ENCODE results near the gene STYXL2. TPM values are rescaled to one million over a fixed set of nuclear protein-coding genes. Genes with fewer than 3 reads are reported as not detected.

STYXL2 gene
- total and polyA plus RNA-seq, 3 experiments from 2014 or later = not detected

DNA sequence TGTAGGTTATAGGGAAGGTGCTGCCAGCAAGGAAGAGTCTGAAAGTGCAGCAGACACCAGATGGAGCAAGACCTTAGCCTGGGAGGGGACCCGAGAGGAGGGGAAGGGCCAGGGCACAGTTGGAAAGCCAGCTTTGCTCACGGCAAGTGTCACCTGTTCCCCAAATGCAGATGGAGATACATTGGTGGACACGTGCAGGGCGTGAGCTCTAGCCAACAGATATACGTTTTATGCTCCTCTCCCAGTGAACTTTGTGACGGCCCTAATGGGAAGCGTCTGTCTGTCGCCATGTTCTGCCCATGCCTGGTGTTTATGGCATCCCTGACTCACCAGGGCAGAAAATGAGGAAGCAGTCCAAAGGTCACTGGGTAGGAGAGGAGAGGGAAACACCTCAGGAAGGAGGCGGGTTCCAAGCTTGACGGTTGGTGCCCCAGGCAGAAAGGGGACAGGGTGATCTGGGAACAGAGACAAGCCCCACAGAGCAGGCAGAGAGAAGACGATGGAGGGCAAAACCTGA is 11.3 kb upstream of the STYXL2 start:
- ChIA-PET CTCF (interaction anchor here (0.7 to 3.3 kb wide), 2 partner anchors 24 to 25 kb away, joined by 3 to 13 read pairs; no protein-coding TSS in a partner anchor), POLR2A (no interaction called here)
- no peak overlapping the region for H3K4me3 ChIP-seq (ENCODE audit: low read length)
- H3K27me3 Mint-ChIP-seq = peaks cover 5 to 17% of the 10 kb centered on the region in 2 donors
- no peak for DNase-seq
- peaks cover 17% of the 10 kb centered on the region for H3K4me1 ChIP-seq (ENCODE audit: insufficient read depth, low read length)
- no peaks in the 10 kb centered on the region for H3K27me3 ChIP-seq (ENCODE audit: insufficient read depth, low read length, poor library complexity, severe bottlenecking)
- no peak overlapping the region for H3K27ac Mint-ChIP-seq
- no peak overlapping the region for H3K27ac ChIP-seq (ENCODE audit: low read depth, low read length)
- H3K36me3 Mint-ChIP-seq = peaks cover 0 to 3% (median 3%) of the 10 kb centered on the region in 3 donors
- peaks cover 10 to 17% (median 14%) of the 10 kb centered on the region in 3 donors for H3K4me1 Mint-ChIP-seq
- no peaks in the 10 kb centered on the region for H3K9me3 ChIP-seq (ENCODE audit: low read length)
- H3K36me3 ChIP-seq (ENCODE audit: insufficient read depth, low read length) = no peaks in the 10 kb centered on the region
- H3K4me3 Mint-ChIP-seq = no peak overlapping the region
- no peaks in the 10 kb centered on the region for H3K9me3 Mint-ChIP-seq

DNA sequence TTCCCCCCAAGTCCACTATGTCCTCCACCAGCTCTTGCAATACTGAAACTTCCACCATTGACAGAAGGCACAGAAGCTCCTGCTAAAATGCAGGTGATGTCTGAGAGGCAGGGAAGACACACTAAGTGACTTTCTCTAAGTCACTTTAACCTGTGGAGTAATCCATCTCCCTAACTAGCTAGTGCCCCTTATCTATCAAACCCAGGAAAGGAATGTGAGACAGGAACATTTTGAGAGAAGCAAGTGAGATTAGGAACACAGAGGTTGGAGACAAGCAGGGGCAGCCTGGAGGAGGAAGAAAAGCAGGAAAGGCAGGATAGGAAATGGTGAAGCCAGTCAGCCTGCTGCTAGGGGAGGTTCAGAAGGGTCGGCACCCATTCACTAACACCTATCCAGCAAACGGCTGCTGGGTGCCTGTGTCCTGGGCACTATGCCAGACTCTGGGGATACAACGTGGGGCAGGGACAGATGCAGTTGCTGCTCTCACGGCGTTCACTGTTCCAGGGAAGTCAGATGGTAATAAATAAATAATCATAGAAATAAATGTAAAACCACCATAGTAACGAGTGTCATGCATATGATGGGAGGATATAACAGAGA is 10.7 kb upstream of the STYXL2 start:
- ChIA-PET POLR2A (no interaction called here), CTCF (interaction anchor here (1.5 to 3.3 kb wide), 2 partner anchors 24 to 43 kb away, joined by 3 to 13 read pairs; no protein-coding TSS in a partner anchor)
- Histone ChIP-seq H3K4me1 (ENCODE audit: insufficient read depth, low read length) (peaks cover 16% of the 10 kb centered on the region), H3K27ac (ENCODE audit: low read depth, low read length) (no peak overlapping the region), H3K36me3 (ENCODE audit: insufficient read depth, low read length) (no peaks in the 10 kb centered on the region), H3K4me3 (ENCODE audit: low read length) (no peak overlapping the region), H3K9me3 (ENCODE audit: low read length) (no peaks in the 10 kb centered on the region), H3K27me3 (ENCODE audit: insufficient read depth, low read length, poor library complexity, severe bottlenecking) (no peaks in the 10 kb centered on the region)
- no peak overlapping the region for H3K4me3 Mint-ChIP-seq
- peaks cover 5 to 17% of the 10 kb centered on the region in 2 donors for H3K27me3 Mint-ChIP-seq
- no peak overlapping the region for H3K27ac Mint-ChIP-seq
- peaks cover 5 to 16% (median 8%) of the 10 kb centered on the region in 3 donors for H3K4me1 Mint-ChIP-seq
- peaks cover 0 to 3% (median 3%) of the 10 kb centered on the region in 3 donors for H3K36me3 Mint-ChIP-seq
- no peaks in the 10 kb centered on the region for H3K9me3 Mint-ChIP-seq
- no peak for DNase-seq

DNA sequence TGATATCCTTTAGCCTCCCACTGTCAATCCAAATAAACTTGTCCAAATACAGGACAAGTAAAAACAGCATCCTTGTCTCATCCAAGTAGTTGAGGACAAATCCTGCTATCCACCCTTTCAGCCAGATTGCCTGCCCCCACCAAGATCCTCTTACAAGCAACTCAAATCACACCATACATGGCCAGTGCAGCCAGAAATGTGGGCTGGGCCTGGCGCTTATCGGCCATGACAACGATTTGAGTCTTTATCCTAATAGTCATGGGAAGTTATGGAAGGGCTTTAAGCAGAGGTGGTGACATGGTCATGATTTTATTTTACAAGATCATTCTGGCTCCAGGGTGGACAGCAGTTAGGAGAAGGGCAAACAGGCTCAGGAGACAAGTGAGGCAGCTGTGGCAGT is 10.0 kb upstream of the STYXL2 start:
- H3K4me3 Mint-ChIP-seq = no peak overlapping the region
- H3K36me3 Mint-ChIP-seq = peaks cover 0 to 3% (median 3%) of the 10 kb centered on the region in 3 donors
- Histone ChIP-seq H3K27me3 (ENCODE audit: insufficient read depth, low read length, poor library complexity, severe bottlenecking) (no peaks in the 10 kb centered on the region), H3K36me3 (ENCODE audit: insufficient read depth, low read length) (no peaks in the 10 kb centered on the region), H3K9me3 (ENCODE audit: low read length) (no peaks in the 10 kb centered on the region), H3K27ac (ENCODE audit: low read depth, low read length) (no peak overlapping the region), H3K4me3 (ENCODE audit: low read length) (no peak overlapping the region), H3K4me1 (ENCODE audit: insufficient read depth, low read length) (peaks cover 21% of the 10 kb centered on the region)
- H3K27me3 Mint-ChIP-seq = peaks cover 5 to 17% of the 10 kb centered on the region in 2 donors
- ChIA-PET CTCF (interaction anchor here (1.5 to 3.3 kb wide), 2 partner anchors 25 to 43 kb away, joined by 3 to 13 read pairs; no protein-coding TSS in a partner anchor), POLR2A (no interaction called here)
- DNase-seq = no peak
- peaks cover 2 to 18% (median 6%) of the 10 kb centered on the region in 3 donors for H3K4me1 Mint-ChIP-seq
- no peaks in the 10 kb centered on the region for H3K9me3 Mint-ChIP-seq
- H3K27ac Mint-ChIP-seq = no peak overlapping the region

DNA sequence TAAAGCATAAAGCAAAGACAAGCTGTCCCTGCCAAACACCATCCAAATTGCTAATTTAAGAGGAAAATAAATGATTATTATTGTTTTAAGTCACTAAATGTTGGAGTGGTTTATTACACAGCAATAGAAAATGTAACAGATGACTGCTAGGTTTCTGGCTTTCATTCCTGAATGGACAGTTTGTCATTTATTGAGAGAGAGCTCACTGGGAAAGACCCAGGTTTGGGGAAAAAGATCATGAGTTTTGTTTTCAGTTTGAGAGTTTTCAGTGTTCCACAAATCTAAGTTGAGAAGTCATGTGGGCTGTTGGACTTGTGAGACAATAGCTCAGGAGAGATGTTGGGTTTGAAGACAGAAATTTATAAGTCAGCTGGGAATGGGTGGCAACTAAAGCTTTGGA is 9.1 kb upstream of the STYXL2 start:
- peaks cover 11 to 27% (median 14%) of the 10 kb centered on the region in 3 donors for H3K4me1 Mint-ChIP-seq
- Histone ChIP-seq H3K9me3 (ENCODE audit: low read length) (no peaks in the 10 kb centered on the region), H3K4me1 (ENCODE audit: insufficient read depth, low read length) (peaks cover 30% of the 10 kb centered on the region), H3K36me3 (ENCODE audit: insufficient read depth, low read length) (no peaks in the 10 kb centered on the region), H3K27ac (ENCODE audit: low read depth, low read length) (no peak overlapping the region), H3K27me3 (ENCODE audit: insufficient read depth, low read length, poor library complexity, severe bottlenecking) (no peaks in the 10 kb centered on the region), H3K4me3 (ENCODE audit: low read length) (no peak overlapping the region)
- CTCF ChIA-PET = interaction anchor here (1.5 to 3.3 kb wide), 2 partner anchors 26 to 42 kb away, joined by 3 to 13 read pairs; no protein-coding TSS in a partner anchor
- H3K4me3 Mint-ChIP-seq = no peak overlapping the region
- peaks cover 5 to 17% of the 10 kb centered on the region in 2 donors for H3K27me3 Mint-ChIP-seq
- no peak overlapping the region for H3K27ac Mint-ChIP-seq
- POLR2A ChIA-PET = no interaction called here
- no peak for DNase-seq
- no peaks in the 10 kb centered on the region for H3K9me3 Mint-ChIP-seq
- H3K36me3 Mint-ChIP-seq = peaks cover 0 to 3% (median 3%) of the 10 kb centered on the region in 3 donors

DNA sequence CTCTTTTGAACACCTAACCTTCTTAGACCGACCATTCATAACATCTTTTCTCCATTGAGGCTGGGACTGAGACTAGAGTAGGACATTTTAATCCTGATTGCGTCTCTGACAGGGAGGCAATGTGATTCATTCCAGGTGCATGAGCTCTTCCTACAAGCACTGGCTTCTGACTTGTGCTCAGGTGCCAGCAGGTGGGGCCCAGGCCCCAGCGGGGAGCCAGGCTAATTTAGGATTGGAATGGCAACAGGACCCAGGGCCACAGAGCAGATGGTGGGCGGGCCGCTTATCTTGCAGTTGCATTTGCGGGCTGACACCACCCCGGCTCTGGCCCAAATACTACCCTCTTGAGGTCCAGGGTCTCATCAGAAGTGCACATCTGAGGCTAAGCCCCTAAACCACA is 7.8 kb upstream of the STYXL2 start:
- POLR2A ChIA-PET = no interaction called here
- peaks cover 42% of the 10 kb centered on the region for H3K4me1 ChIP-seq (ENCODE audit: insufficient read depth, low read length)

DNA sequence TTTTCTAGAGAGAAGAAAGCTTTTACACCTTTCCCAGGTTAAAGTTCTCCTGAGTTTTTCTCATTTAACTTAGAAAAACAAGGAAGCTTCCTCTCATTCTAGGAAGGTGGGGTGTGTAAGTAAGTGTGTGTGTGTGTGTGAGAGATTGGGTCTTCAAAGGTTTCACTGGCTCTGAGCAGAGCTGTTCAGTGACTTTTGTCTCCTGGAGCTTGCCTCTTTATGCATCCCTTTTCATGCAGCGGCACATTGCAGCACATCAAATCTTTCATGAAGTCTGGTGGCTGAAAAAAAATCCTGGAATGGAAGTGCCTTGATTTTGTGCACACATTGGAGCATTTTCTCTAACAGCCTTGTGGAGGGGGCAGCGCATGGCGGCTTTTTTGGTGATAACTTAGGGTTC is 7.1 kb upstream of the STYXL2 start:
- no peak overlapping the region for H3K4me3 ChIP-seq (ENCODE audit: low read length)
- CTCF ChIA-PET = interaction anchor here (1.2 to 1.3 kb wide), 2 partner anchors 25 to 34 kb away, joined by 3 to 4 read pairs; no protein-coding TSS in a partner anchor

More for the DNA sequence above, 7.8 kb upstream of the STYXL2 start:
- no peak for DNase-seq
- Mint-ChIP-seq H3K27me3 (peaks cover 5 to 7% of the 10 kb centered on the region in 2 donors), H3K4me3 (no peak overlapping the region), H3K27ac (peak overlapping the region in 1 of 8 donors; percentile 12), H3K36me3 (peaks cover 0 to 5% (median 2%) of the 10 kb centered on the region in 3 donors), H3K4me1 (peaks cover 24 to 40% (median 25%) of the 10 kb centered on the region in 3 donors), H3K9me3 (no peaks in the 10 kb centered on the region)
- no peaks in the 10 kb centered on the region for H3K36me3 ChIP-seq (ENCODE audit: insufficient read depth, low read length)
- H3K9me3 ChIP-seq (ENCODE audit: low read length) = no peaks in the 10 kb centered on the region
- no peak overlapping the region for H3K4me3 ChIP-seq (ENCODE audit: low read length)
- no peaks in the 10 kb centered on the region for H3K27me3 ChIP-seq (ENCODE audit: insufficient read depth, low read length, poor library complexity, severe bottlenecking)
- no peak overlapping the region for H3K27ac ChIP-seq (ENCODE audit: low read depth, low read length)
- CTCF ChIA-PET = interaction anchor here (1.3 kb wide), 2 partner anchors 19 to 35 kb away, joined by 3 to 4 read pairs; no protein-coding TSS in a partner anchor

DNA sequence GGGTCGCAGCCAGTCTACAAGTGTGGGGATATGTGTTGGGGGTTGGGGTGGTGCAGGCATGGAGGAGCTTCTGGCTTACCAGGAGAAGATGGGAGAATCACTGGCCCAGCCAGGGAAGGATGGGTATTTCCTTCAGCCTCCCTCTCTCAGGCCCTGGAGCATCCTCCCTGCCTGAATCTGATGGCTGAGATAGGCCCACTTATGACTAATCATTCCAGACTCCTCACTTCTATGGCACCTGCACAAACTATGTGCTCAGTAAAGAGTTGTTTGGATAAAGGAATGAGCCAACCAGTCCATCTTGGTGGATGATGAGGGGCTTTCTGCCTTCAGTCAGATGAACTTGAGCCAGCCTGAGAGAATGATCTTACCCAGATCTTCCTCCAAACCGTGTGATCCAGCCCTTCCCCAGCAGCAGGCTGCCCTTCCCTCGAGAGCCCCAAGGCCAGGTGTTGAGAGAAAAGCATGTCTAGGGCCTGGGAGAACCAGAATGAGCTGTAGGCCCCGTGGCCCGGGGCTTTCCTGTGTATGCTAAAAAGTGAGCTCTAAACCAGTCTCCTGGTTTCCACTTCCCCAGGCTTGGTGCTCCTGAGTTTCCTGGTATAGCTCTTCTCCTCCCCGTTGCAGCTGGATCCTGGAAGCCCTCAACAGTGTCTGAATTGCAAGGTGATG is 5.0 kb upstream of the STYXL2 start:
- H3K36me3 Mint-ChIP-seq = peaks cover 0 to 3% (median 0%) of the 10 kb centered on the region in 3 donors
- POLR2A ChIA-PET = no interaction called here

More for the DNA sequence above, 7.1 kb upstream of the STYXL2 start:
- POLR2A ChIA-PET = no interaction called here
- Histone ChIP-seq H3K27me3 (ENCODE audit: insufficient read depth, low read length, poor library complexity, severe bottlenecking) (no peaks in the 10 kb centered on the region), H3K36me3 (ENCODE audit: insufficient read depth, low read length) (no peaks in the 10 kb centered on the region), H3K4me1 (ENCODE audit: insufficient read depth, low read length) (peaks cover 47% of the 10 kb centered on the region), H3K9me3 (ENCODE audit: low read length) (no peaks in the 10 kb centered on the region), H3K27ac (ENCODE audit: low read depth, low read length) (no peak overlapping the region)
- no peak for DNase-seq
- H3K27me3 Mint-ChIP-seq = peaks cover 4 to 5% of the 10 kb centered on the region in 2 donors
- no peak overlapping the region for H3K4me3 Mint-ChIP-seq
- peaks cover 0 to 3% (median 0%) of the 10 kb centered on the region in 3 donors for H3K36me3 Mint-ChIP-seq
- no peaks in the 10 kb centered on the region for H3K9me3 Mint-ChIP-seq
- H3K27ac Mint-ChIP-seq = no peak overlapping the region
- H3K4me1 Mint-ChIP-seq = peaks cover 28 to 44% (median 29%) of the 10 kb centered on the region in 3 donors

More for the DNA sequence above, 5.0 kb upstream of the STYXL2 start:
- H3K4me1 ChIP-seq (ENCODE audit: insufficient read depth, low read length) = peaks cover 47% of the 10 kb centered on the region
- no peaks in the 10 kb centered on the region for H3K9me3 Mint-ChIP-seq
- no peaks in the 10 kb centered on the region for H3K36me3 ChIP-seq (ENCODE audit: insufficient read depth, low read length)
- no peaks in the 10 kb centered on the region for H3K27me3 ChIP-seq (ENCODE audit: insufficient read depth, low read length, poor library complexity, severe bottlenecking)
- no peaks in the 10 kb centered on the region for H3K27me3 Mint-ChIP-seq
- peak overlapping the region; percentile 54 for H3K4me3 ChIP-seq (ENCODE audit: low read length)
- DNase-seq = no peak
- CTCF ChIA-PET = interaction anchor here (1.6 kb wide), 1 partner anchor 22 kb away, joined by 5 read pairs; no protein-coding TSS in a partner anchor
- H3K4me3 Mint-ChIP-seq = peak overlapping the region in 5 of 7 donors; percentile 21 to 78 (median 50)
- H3K27ac Mint-ChIP-seq = peak overlapping the region in 6 of 8 donors; percentile 61 to 94 (median 92)
- H3K4me1 Mint-ChIP-seq = peaks cover 28 to 44% (median 29%) of the 10 kb centered on the region in 3 donors
- H3K27ac ChIP-seq (ENCODE audit: low read depth, low read length) = no peak overlapping the region
- H3K9me3 ChIP-seq (ENCODE audit: low read length) = no peaks in the 10 kb centered on the region

All from CD8-positive, alpha-beta memory T cell (primary cell).